Stimulated activated CD4-positive, alpha-beta T cell treated with anti-CD3 and anti-CD28 coated beads, Interleukin-12 subunit alpha, Interleukin-12 subunit beta, amount 100 ng/mL, for 4 hours (primary cell): ENCODE results near the gene COPS3.

ENCODE experiments used
- DNase-seq: peaks from one replicate; pipeline ENCODE4 v3.0.0-alpha.2; 2020

Gene COPS3

DNA sequence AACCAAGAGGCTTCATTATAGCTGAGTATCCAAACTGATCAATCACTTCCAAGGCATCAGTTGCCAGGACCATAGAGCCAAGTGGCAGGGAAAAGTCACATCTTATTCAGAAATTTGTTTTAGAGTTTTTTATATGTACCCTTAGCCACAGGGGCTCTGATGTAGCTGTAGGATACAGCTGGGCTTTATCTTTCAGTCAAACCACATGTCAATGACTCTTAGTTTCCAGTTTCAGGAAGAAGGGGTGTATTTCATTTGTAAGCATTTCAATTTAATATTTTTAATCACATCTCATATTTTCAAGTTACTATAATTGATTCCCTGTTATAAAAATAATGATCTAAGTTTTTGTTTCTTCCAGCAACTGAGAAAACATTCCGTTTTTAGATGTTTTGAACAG, 41.2 kb downstream of the COPS3 start:
- DNase-seq, result no peak

DNA sequence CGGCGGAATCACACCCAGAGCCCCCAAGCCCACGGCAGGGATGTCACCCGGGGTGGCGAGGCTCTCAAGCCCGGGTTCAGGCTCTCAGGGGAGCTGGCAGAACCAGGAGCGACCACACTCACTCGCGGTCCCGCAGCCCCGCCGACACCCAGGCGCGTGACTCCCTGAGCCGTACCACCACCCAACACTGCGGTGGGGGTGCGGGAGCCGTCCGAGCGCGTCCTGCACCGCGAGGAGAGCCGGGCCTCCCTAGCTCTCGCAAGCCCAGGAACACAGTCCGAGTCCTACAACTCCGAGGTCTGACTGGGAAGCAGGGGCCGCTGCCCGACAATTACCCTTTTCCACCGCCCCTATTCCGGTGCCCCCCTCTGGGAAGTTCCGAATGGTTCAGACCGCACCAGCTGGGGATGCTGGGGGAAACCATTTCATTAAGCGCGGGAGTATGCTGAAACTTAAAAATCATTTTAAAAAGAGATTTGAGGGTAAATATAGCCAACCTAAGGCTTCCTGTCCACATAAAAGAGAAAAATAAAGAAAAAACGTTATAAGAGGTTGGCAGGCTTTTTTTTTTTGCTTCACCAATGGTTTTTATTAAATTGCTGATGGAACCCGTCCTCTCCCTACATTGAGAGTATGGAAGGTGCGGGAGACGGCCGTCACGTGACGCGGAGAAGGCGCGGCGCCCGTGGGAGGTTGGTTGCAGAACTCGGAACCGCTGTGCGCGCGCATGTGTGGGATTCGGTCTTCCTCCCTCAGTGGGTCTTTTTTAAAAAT, 43.8 kb downstream of the COPS3 start, which contains the start of gene FLCN:
TSS of gene FLCN (minus strand) at position 143 of the 774 bp plus-strand sequence. CDS start 9,031 bp downstream, outside the sequence.
- DNase-seq, result peak; percentile 89

DNA sequence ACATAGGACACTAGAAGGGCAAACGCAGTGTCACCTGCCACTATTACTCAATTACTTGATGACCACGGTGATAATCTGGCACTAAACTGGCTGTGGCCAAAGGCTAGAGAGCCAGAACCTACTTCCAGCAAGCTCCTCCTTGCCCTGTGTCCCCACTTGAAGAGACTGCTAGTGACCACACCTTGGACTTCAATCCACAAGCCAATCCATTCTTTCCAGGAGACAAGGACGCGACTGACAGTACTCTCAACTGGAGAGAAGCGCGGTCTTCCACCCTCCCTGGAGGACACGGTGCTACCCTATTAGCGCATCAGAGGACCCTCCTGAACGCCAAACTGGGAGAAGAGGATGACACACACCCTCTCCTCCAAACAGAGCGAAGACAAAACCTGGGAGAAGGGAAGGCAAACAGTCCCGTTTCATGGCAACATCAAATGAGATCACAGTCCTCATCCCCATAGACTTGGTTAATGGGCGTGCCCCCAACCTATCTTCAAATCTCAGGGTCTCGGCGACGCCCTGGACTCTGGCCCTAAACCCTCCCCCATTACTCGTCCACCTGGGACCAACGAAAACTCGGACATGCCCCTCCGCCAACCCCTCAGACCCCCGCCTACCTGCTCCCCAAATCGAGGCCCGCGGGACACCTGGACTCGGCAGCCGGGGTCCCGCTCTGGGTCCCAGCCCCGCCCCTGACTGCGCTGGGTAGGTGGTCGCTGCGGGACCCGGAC, 44.6 kb downstream of the COPS3 start:
- no peak for DNase-seq

DNA sequence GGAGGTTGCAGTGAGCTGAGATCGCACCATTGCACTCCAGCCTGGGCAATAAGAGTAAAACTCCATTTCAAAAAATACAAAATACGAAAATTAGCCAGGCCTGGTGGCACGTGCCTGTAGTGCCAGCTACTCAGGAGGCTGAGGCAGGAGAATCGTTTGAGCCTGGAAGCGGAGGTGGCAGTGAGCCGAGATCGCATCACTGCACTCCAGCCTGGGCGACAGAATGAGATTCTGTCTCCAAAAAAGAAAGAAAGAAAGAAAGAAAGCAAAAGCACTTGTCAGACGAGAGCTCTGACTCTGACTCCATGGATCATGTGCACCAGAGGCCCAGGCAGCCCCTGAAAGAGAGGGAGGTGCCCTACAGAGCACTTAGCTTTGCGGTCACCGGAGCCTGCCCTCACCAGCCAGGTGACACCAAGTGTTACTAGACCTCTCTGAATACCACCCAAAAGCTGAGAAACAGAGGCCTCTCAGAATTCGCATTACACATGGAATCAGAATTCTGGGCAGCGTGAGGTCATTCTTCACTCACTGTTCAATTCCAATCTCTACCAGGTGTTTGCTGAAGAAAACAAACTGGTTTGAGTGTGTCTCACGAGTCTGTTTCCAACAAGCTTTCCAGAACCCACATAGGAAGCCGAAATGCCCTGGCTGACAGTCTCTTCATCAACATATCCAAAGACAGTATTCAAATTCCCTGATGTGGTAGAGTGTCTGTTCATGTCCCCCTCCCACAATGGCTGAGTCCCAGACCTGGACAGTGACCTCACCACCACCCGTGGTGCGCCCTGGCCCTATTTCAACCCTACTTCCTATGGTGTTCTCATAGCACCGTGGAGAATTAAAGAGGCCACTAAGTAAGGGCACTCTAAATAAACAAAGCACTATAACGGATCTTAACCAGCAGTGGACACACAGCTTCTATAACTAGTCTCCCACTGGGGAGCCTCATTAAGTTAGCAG, 45.6 kb downstream of the COPS3 start:
- DNase-seq, result no peak

DNA sequence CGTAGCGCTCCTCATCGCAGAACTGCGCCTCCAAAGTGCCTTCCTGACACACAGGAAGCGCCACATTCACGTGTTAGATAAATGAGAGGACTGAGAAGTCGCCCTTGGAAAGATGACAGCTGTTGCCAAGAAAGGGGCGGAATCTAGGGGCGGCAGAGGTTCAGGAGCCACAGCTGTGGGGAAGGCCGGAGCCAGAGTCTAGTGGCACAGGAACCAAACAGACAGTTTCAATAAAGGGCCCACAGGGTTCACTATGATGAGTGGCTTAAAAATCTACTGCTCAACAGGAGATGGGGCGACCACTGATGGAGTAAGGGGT, 48.8 kb downstream of the COPS3 start:
- DNase-seq, result no peak

DNA sequence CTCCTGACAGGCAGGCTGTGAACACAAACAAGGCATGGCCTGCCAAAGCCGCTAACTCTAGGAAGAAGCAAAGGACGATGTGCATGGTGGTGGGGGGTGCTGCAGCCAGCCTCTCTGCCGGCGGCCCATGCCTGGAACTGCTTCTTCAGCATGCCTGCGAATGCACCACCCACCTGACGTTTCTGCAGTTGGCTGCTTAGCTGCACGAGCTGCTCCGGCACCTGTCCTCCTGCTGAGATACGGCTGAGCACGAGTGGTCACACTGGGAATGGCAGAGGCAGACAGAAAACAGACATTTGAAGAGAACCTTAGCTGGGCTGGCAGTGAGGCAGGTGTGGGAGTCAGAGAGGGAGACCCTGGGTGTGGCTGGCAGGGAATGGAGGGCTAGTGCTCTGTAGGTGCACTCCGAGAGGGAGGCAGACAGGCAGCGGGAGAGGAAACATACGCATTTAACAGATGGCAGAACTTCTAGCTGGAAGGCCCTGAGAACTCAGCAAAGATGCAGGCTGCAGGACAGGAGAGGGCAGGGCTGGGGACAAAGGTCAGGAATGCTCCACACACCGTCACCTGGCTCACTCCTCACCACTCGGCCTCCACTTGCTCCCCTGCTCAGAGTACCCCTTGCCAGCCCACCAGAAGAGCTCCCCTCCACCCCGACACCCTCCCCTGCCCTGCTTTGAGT, 49.3 kb downstream of the COPS3 start:
- no peak for DNase-seq

DNA sequence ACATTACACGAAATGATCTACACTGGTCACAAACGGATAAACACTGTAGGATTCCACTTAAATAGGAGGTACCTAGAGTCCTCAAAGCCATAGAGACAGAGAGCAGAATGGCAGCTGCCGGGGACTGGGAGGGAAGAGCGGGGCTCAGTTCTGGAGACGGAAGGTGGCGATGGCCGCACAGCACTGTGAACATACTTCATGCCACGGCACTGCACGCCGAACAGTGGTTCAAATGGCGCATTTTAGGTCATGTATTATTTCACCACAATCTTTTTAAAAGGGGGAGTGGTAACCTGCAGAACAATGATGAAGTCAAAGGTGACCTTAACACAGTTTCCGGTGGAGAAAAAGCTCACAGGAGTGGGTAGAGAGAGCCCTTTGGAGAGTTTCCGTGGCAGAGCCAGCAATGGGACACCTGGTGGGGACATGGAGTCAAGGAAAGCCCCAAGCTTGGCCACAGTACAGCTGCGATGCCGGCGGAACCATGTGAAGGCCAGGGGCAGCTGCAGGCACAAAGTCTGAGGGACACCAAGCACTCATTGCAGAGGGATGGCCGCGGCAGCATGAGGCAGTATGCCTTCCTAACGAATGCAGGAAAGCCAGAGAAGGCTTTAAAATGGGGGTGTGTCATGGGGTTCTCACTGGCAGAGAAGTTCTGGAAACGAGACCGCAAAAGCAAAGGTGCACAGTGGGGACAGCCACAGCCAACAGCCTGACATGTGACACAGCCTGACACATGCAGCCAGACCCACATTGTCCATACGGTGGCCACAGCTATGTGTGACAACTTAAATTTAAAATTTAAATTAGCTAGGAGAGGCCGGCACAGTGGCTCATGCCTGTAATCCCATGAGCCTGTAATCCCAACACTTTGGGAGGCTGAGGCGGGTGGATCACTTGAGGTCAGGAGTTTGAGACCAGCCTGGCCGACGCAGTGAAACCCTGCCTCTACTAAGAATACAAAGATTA, 51.3 kb downstream of the COPS3 start:
- no peak for DNase-seq

DNA sequence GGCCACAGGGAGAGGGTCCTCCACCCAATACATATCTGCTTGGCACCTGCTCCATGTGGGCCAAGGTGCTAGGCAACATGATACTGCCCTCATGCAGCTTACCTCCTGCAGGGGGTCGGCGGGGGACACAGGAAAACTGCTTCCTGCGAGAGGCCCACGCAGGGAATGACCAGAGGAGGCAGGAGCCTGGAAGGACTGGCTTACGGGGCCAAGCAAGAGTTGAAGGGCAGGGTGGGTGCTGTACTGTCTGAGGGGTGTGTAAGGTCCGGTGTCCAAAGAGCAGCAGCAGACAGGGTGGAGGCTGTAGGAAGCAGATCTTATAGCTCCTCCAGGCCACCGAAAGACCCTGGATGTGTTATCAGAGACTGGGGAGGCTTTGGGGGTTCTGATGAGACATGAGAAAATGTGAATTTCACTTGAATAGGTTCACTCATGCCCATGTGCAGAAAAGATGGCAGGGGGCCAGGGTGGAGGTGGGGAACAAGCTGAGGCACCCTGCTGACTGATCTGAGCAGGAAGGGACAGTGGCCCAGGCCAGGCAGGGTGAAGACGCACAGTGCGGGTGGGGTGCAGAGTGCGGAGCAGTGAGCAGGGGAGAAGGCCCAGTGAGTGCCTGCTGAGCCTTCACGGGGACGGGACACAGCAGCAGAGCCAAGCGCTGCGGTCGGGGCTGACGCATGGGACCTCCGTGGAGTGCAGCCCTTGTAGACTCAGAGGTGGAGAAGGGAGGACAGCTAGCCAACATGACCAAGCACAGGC, 52.3 kb downstream of the COPS3 start:
- DNase-seq, result no peak

DNA sequence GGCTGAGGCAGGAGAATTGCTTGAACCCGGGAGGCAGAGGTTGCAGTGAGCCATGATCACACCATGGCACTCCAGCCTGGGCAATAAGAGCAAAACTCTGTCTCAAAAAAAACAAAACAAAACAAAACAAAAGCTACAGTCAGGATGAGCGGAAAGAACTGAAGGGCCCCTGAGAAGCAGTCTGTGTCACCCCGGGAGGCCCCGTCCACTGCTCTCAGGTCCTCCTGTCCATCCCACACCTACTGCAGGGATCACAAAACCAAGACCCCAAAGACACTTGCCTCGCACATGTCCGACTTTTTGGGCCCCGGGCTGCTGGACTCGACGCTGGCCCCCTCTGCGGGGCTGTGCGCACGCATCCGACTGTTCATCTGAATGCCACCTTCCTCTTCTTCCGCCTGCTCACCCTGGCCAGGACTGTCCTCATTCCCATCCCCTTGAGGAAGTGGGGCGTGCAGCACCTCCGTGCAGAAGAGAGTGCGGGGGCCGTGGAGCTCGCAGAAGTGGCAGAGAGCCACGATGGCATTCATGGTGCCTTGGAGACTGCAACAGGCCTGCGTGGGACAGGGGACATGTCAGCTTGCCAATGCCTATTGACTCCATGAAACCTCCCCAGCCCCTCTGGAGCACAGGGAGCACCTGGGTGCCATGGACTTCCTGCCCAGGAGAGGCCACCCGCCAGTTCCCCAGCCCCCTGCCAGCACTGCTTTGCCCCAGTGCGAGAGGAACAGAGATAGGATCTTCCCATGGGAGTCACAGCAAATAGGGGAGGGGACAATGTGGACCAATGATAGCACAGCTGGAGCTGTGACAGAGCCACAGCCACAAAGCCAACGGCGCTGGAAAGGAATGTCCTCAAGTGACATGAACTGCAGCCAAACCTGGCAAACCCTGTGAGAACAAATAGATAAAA, 53.2 kb downstream of the COPS3 start:
- no peak for DNase-seq

DNA sequence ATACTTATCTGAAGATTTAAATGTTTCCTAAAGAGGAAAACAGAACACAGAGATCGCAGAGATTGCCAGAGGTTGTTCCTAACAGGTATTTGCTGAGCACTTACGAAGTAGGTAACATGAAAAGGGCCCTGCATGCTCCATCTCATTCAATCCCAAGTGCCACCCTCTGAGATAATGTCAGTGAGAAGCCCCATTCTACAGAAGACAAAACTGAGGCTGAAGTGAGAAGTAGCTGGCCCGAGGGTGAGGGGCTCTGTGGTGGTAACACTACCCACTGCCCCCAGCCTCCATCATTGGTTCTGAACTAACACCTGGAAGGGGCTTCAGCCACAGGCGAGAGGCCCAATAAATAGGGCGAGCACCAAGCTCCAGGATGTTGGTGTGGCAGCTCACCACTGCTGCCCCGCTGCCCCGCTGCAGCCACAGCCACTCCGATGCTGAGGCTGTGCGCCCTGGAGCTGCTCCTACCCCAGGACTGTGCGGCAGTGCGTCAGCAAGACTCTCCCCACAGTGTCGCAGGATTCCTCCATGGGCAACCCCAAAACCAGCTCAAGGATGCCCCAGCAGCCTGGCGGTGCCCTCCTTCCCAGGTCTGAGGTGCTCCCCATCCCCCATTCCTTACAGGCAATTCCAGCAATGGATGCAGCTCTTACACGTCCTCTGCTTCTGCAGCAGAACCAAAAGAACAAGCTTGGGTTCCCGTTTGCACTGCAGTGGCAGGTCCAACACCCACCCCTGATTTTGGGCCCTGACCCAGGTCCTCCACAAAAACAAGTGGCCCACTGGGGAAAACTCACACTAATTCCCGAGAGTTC, 54.4 kb downstream of the COPS3 start:
- no peak for DNase-seq

DNA sequence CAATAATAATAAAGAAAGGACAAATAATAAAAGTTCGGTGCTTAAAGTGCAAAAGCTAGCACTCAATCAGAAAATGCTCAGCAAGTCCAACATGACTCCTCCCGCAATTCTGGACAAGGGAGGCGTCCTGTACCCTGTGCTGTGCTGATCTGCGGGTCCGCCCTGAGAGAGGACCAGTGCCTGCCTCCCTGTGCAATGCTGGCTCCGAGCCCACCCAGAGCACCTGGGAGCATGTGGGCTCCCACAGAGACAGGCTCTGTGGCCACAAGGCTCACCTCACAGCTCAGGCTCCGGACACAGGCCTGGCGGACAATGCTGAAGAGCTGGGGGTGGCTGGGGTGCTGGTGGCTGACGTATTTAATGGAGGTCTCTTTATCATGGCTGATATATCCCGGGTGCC, 55.1 kb downstream of the COPS3 start:
- DNase-seq, result no peak

DNA sequence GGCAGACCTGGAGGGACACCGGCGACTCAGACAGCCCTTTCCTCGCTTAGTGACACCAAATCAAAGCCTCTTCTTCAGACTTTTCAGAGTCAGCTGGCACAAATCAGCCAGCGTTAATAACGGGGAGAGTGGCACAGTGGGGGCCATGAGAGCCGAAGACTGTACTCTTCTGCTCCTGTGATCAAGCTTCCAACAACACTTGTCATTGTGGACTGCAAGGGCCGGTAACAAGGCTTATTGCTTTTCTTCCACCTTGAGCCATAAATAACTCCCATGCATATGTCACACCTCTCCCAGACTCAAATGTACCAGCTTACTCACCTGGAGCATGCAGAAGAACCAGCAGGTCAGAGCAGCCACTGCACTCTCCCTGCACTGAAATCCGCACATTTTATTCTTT, 56.9 kb downstream of the COPS3 start:
- no peak for DNase-seq

DNA sequence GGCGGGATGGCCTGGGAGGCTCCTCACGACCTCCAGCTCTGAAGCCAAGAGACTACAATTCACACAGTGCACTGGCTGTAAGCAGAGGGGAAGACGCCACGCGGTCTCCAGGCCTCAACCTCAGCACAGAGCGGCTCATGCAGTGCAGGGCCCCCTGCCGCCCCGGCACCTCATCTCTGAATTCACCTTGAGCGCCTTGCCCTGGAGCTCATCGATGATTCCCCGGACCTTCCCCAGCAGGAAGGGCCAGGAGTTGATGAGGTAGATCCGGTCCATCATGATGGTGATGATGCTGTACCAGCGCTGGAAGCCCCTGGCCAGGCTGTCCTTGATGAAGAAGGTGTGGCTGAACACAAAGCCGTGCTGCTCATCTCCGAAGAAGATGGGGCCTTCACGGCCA, 57.3 kb downstream of the COPS3 start:
- DNase-seq, result no peak

DNA sequence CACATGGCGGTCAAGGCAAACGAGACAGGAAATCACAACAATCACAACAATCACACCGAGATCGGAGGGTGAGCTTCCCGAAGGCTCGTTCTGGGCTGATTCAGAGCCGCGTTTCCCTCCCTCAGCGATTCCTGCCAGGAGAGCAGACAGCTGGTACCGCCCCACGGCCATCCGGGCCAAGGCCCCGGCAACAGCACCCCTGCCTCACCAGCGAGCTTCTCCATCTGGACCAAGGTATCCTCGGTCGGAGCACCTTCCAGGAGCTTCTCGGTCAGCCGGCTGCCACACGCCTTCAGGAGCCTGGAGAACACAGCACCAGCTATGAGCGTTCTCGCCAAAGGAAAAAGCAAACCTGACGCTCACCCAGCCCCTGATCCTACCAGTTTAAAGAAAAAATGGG, 59.7 kb downstream of the COPS3 start:
- no peak for DNase-seq

DNA sequence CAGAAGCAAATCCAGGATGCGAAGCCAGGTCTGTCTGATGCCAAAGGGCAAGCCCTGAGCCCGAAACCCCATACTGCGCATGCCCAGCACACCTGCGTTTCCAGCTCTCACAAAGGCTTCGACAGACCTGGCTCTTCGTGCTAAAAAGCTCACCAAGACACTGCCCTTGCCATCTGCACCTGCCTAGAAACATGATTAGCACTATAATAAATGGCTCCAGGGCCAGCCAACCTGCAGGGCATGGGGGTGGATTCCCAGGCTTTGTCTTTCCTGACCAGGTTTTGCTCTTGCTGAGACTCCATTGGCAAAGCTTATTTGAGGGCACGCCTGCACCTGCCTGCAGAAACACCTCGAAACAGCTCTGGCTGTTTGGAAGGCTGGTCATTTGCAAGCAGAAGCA, 60.5 kb downstream of the COPS3 start:
- no peak for DNase-seq

DNA sequence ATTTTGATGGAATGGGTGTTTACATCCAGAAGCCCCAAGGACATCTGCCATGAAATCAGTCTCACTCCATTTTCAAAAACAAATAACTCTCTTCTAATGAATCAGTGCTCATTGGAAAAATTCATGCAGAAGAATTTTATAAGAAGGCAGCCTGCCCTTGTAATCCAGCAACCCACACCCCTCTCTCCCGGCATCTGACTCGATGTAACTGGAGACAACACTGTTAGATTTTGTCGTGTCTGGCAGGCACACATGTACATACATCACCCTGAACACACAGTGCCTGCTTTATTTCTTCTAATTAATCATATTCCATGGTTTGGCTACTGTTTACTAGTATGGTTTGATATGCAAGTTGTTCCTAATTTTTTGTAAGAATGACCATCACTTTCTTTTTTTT, 63.1 kb downstream of the COPS3 start:
- DNase-seq, result no peak

DNA sequence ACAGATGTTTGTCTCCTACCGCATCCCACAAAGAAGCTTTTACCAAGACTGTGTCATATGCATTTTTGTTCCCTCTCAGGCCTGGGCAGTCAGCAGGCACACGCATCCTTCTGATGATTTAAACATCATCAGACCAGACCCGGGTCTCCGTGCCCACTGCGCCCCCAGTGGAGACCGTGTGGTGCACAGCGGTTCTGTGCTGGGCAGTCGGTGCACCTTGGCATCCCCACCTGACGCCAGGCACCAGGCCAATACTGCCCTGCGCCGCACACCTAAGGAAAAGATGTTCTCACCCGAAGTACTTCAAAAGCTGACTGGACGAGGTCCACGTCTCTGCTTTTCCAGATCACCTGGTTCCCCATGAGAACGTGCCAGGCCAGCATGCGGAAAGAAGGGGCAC, 64.3 kb downstream of the COPS3 start:
- DNase-seq, result no peak

DNA sequence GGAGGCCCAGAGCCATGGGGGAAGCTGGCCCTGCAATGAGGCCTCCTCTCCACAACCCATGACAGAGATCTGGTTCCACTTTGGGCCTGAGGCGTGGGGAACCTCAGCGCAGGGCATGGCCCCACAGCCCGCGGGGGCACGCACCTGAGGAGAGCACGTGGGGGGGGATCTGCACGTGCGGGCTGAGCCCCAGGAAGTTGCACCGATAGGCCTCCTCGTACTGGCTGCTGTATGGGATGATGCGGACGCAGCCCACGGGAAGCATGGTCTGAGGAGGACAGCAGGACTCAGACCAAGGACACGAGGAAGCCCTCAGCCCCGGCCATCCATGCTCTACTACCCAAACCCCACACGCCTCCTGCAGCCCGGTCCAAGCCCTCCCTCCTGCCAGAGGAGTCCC, 64.8 kb downstream of the COPS3 start:
- DNase-seq, result no peak

DNA sequence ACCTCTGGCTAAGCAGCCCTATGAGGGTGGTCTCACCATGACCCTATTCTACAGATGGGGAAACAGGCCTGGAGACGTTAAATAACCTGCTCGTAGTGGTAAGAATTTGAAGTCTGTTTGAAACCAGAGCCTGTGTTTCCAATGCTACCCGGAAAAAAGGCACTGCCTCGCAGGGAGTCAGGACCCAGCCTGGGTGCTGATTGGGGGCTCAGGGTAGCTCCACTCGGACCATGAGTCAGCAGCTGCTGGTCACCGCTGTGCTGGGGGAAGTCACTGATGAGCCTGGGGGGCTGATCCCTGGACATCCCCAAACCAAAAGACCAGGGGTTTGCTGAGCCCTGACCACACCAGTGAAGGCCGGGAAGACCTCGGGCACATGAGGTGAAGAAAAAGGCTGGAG, 65.5 kb downstream of the COPS3 start:
- no peak for DNase-seq
